Fibroblast of skin of abdomen (primary cell): ENCODE results near the gene B4GALT1.

Experiments used
- DNase-seq: peaks from one replicate; pipeline ENCODE4 v3.0.0-alpha.2; 2013

The B4GALT1 gene

GRCh38 chr9:33123407-33124031, 43.6 kb downstream of the B4GALT1 start:
- DNase-seq: no peak

GRCh38 chr9:33120620-33121019, 46.5 kb downstream of the B4GALT1 start:
- no peak for DNase-seq

- DNase-seq: no peak
These were observed 49.3 kb downstream of the B4GALT1 start for GRCh38 chr9:33117796-33118195.

GRCh38 chr9:33117306-33117705, 49.8 kb downstream of the B4GALT1 start:
- peak; percentile 85 for DNase-seq

- DNase-seq: peak; percentile 72
These were observed 50.3 kb downstream of the B4GALT1 start for GRCh38 chr9:33116860-33117259.

GRCh38 chr9:33114746-33115145, 52.4 kb downstream of the B4GALT1 start:
- no peak for DNase-seq

- no peak for DNase-seq
These were observed 53.2 kb downstream of the B4GALT1 start for GRCh38 chr9:33113799-33114547.

DNA sequence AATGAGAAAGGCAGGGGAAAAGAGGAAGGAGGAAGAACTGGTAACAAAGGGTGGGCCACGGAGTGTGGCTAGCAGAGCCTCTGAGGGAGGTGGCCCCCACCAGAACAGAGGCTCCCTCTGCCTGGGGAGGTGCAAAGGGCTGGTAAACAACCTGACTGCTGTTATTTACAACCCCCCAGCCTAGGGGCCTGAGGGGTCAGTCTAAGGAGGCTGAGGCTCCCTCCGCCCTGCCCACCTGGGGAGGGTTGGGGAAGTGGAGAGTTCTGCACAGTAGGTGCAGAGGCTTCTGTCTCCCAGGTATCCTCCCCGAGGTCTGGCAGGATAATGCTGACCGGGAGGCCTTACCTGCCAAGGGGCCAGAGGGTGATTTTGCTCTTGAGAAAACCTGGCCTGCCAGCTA, 55.0 kb downstream of the B4GALT1 start:
- DNase-seq: no peak

- no peak for DNase-seq
These were observed 55.5 kb downstream of the B4GALT1 start for GRCh38 chr9:33111631-33112030.

GRCh38 chr9:33110686-33111085, 56.5 kb downstream of the B4GALT1 start:
- DNase-seq: no peak

- no peak for DNase-seq
These were observed 57.1 kb downstream of the B4GALT1 start for GRCh38 chr9:33109850-33110595.

DNA sequence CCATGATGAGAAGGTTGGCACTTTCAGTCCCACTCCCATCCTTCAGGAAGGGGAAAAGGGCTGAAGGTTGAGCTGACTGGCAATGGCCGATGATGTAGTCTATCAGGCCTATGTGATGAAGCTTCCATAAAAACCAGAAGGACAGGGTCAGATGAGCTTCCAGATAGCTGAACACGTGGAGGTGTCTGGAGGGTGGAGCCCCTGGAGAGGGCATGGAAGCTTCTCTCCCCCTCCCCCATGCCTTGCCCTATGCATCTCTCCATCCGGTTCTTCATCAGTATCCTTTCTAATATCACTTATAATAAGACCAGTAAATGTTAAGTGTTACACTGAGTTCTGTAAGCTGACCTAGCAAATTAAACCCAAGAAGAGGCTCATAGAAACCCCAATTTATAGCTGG, 58.0 kb downstream of the B4GALT1 start:
- no peak for DNase-seq

GRCh38 chr9:33108472-33108871, 58.7 kb downstream of the B4GALT1 start:
- no peak for DNase-seq

DNA sequence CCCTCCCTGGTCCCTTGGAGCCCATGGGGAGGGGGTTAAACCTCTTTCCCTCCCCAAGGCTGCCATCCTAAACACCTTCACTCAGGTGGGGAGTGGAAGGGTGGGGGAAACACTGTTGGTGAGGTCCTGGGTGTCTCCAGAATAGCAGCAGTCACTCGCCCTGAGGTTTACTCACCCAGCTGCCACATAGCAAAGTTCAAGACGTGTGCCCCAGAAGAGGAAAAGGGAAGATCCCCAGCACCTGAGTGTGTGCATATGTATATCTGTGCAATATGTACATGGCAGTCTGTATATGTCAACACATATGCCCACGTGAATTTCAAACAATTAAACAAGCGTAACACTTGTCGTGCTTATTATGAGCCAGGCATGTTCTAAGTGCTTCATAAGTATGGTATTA, 59.4 kb downstream of the B4GALT1 start:
- DNase-seq: no peak

- peak; percentile 98 for DNase-seq
These were observed 60.1 kb downstream of the B4GALT1 start for GRCh38 chr9:33106827-33107621.

GRCh38 chr9:33106372-33106771, 60.8 kb downstream of the B4GALT1 start:
- DNase-seq: no peak

DNA sequence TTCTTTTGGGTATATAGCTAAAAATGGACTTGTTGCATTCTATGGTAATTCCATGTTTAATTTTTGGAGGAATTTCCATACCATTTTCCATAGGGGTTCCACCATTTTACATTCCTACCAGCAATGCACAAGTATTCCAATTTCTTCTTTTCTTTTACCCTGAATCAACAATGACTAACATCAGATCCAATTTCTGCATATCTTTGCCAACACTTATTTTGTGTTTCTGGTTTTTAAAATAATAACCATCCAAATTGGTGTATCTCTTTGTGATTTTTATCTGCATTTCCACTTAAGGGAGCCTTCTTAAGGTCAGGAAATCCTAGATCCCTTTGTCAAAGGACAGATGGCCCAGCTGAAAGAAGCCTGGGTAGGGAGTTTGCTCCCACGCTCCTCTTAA, 61.2 kb downstream of the B4GALT1 start:
- peak; percentile 18 for DNase-seq

DNA sequence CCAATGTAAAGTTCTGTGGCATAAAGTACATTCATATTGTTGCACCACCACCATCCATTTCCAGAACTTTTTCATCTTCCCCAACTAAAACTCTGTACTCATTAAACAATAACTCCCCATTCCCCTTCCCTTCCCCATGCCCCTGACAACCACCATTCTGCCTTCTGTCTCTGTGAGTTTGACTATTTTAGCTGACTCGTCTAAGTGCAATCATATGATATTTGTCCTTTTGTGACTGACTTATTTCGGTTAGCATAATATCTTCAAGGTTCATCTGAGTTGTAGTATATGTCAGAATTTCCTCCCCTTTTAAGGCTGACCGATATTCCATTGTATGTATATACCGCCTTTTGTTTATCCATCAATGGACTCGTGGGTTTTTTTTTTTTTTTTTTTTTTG, 61.6 kb downstream of the B4GALT1 start:
- DNase-seq: no peak

DNA sequence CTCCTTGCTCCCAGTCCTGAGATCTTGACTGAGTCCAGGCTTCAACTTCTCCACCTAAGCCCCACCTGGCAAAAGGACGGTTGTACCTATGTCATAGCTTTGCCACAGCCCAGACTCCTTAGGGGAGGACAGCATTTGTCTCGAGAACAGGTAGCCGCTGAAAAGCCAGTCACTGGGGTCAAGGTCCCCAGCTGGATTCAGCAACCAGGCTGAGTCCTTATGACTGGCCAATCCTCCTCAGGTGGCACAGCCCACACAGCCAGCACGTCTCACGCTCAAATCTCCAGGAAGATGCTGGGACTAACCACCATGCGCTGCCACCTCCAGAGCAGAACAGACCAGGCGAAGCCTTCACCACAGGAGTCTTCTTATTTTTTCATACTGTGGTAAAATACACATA, 62.7 kb downstream of the B4GALT1 start:
- DNase-seq: no peak

DNA sequence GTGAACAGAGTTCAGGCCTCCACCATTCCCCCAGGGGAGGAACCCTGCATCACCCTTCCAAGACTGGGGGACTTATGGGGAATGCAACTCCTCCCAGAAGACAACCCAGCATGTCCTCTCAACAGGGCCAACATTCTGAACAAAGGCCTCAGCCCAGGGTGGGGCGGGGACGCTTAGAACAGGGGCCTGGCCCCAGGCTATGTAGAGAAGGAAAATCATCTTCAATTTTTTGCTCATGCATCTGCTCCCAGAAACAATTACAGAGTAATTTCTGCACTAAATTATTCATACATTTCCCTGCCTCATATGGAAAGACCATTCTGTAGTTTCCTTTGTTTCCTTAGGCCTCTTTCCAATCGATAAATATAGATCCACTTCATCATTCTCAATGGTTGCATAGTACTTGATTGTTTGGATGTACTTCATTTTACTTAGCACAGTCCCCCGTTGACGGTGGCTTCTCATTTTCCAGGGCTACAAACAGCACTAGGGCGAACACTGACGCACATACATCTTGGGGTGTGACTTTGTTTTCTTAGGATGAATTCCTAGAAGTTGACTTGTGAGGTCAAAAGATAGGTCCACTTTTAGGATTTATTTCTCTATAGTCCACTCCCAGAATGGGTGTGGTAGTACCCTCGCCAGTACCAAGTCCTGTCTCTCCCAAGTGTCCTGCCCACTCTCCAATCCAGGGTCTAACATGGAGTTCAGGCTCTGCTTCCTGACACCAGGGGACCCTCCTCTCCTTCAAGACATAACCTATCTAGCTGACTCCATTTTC, 63.4 kb downstream of the B4GALT1 start:
- DNase-seq: no peak

DNA sequence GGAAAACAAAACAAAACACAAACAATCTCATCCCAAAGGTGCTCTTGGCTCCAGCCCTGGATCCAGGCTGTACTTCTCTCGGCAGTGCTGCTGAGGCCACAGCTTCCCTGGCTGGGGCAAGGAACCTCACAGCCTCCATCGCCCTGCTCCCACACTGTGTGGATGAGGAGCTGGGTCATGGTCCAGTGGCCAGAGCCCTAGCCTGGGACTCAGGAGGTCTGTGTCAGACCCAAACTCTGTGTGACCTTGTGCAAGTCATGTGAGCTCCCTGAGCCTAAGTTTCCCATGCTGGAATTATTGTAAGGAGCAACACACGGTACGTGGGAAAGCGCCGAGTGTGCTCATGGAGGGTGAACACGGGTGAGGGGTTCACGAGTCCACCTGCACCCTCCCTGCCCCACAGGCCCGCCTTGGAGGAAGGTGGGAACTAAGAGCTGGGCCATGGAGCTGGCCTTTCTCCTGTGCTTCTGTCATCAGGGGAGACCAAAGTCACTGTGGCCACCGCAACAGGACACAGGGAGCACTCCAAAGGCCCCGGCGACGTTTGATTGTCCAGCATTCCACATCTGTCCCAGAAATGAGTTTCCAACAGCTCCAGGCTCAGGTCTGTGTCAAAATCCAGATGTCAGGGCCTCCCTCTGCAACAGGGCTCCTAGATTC, 64.5 kb downstream of the B4GALT1 start:
- DNase-seq: no peak
